ENCODE measurements around the gene FAM120B.
"Not testable (repeated sequence)": the region's sequence is repeated elsewhere in the genome, so short reads cannot be mapped to it uniquely, and the experiment has no call there.

The FAM120B gene

DNA sequence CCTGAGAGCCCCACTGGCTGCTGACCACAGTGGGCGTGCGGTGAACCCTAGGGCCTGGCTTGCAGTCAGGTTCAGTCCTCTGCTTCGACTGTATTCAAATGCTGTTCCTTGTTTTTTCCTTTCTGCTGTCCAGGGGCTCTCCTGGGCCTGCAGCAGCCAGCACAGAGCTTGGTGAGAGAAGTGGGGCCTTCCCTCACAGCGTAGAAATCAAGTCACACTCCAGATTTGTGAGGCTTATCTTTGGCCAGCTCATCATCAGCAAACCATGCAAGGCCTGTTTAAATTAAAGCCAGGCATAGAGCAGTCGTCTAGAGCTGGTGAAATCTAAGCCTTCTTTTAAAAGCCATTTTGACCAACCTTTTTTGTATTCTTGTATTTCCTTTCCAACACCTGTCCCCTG, 8.4 kb downstream of the FAM120B start:
- H3K9ac ChIP-seq (ENCODE audit: low read depth, low read length) = no peak overlapping the region
- H3K9me3 ChIP-seq (replicated peaks; ENCODE audit: low read length) = no peaks in the 10 kb centered on the region
- H3K4me1 ChIP-seq (ENCODE audit: control insufficient read depth, insufficient read depth, low read length) = no peaks in the 10 kb centered on the region
- H3K4me3 ChIP-seq (ENCODE audit: low read length) = no peak overlapping the region
- H3K36me3 ChIP-seq (ENCODE audit: insufficient read depth, low read length) = peaks cover 25% of the 10 kb centered on the region
- no peaks in the 10 kb centered on the region for H3K27me3 ChIP-seq (ENCODE audit: control insufficient read depth, insufficient read depth, low read length)
- no peak overlapping the region for H3K4me2 ChIP-seq (ENCODE audit: low read length)

- no peaks in the 10 kb centered on the region for H3K9me3 ChIP-seq (replicated peaks; ENCODE audit: low read length)
- H3K27me3 ChIP-seq (ENCODE audit: control insufficient read depth, insufficient read depth, low read length) = no peaks in the 10 kb centered on the region
- H3K4me2 ChIP-seq (ENCODE audit: low read length) = no peak overlapping the region
- no peak overlapping the region for H3K9ac ChIP-seq (ENCODE audit: low read depth, low read length)
- H3K36me3 ChIP-seq (ENCODE audit: insufficient read depth, low read length) = peaks cover 32% of the 10 kb centered on the region
- no peak overlapping the region for H3K4me3 ChIP-seq (ENCODE audit: low read length)
- no peaks in the 10 kb centered on the region for H3K4me1 ChIP-seq (ENCODE audit: control insufficient read depth, insufficient read depth, low read length)
These were observed 9.5 kb downstream of the FAM120B start for GRCh38 chr6:170316071-170316470.

DNA sequence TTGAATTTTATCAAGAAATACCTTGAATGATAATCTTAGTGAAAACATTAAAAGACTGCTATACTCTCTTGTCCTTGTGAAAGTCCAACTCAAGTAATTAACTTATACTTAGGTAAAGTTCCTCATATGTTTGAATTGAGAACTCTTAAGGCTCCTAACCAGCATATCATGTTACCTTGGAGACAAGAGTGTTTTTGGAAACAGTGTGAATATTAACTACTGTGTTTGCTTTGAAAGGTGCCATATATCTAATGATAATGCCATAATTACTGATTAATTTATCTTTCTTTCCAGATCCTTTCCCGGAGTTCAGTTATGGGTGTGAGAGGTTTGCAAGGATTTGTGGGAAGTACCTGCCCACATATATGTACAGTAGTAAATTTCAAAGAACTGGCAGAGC, 10.5 kb downstream of the FAM120B start:
- H3K9me3 ChIP-seq (replicated peaks; ENCODE audit: low read length) = no peaks in the 10 kb centered on the region
- no peaks in the 10 kb centered on the region for H3K27me3 ChIP-seq (ENCODE audit: control insufficient read depth, insufficient read depth, low read length)
- H3K4me3 ChIP-seq (ENCODE audit: low read length) = no peak overlapping the region
- peaks cover 33% of the 10 kb centered on the region for H3K36me3 ChIP-seq (ENCODE audit: insufficient read depth, low read length)
- no peaks in the 10 kb centered on the region for H3K4me1 ChIP-seq (ENCODE audit: control insufficient read depth, insufficient read depth, low read length)
- no peak overlapping the region for H3K9ac ChIP-seq (ENCODE audit: low read depth, low read length)
- no peak overlapping the region for H3K4me2 ChIP-seq (ENCODE audit: low read length)

DNA sequence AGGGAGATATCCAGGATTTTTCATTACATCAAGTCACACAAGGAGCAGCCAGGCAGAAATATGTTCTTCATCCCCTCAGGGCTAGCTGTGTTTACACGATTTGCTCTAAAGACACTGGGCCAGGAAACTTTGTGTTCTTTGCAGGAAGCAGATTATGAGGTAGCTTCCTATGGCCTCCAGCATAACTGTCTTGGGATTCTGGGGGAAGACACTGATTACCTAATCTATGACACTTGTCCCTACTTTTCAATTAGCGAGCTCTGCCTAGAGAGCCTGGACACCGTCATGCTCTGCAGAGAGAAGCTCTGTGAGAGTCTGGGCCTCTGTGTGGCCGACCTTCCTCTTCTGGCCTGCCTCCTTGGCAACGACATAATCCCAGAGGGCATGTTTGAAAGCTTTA, 11.2 kb downstream of the FAM120B start:
- no peak overlapping the region for H3K4me2 ChIP-seq (ENCODE audit: low read length)
- no peaks in the 10 kb centered on the region for H3K9me3 ChIP-seq (replicated peaks; ENCODE audit: low read length)
- H3K27me3 ChIP-seq (ENCODE audit: control insufficient read depth, insufficient read depth, low read length) = no peaks in the 10 kb centered on the region
- H3K4me3 ChIP-seq (ENCODE audit: low read length) = no peak overlapping the region
- peaks cover 36% of the 10 kb centered on the region for H3K36me3 ChIP-seq (ENCODE audit: insufficient read depth, low read length)
- no peaks in the 10 kb centered on the region for H3K4me1 ChIP-seq (ENCODE audit: control insufficient read depth, insufficient read depth, low read length)
- no peak overlapping the region for H3K9ac ChIP-seq (ENCODE audit: low read depth, low read length)

- no peak overlapping the region for H3K9ac ChIP-seq (ENCODE audit: low read depth, low read length)
- no peaks in the 10 kb centered on the region for H3K4me1 ChIP-seq (ENCODE audit: control insufficient read depth, insufficient read depth, low read length)
- H3K4me2 ChIP-seq (ENCODE audit: low read length) = no peak overlapping the region
- no peaks in the 10 kb centered on the region for H3K27me3 ChIP-seq (ENCODE audit: control insufficient read depth, insufficient read depth, low read length)
- H3K4me3 ChIP-seq (ENCODE audit: low read length) = no peak overlapping the region
- H3K36me3 ChIP-seq (ENCODE audit: insufficient read depth, low read length) = peaks cover 56% of the 10 kb centered on the region
- H3K9me3 ChIP-seq (replicated peaks; ENCODE audit: low read length) = no peaks in the 10 kb centered on the region
These were observed 22.8 kb downstream of the FAM120B start for GRCh38 chr6:170329321-170329720.

- H3K4me3 ChIP-seq (ENCODE audit: low read length) = not testable (repeated sequence)
- H3K36me3 ChIP-seq (ENCODE audit: insufficient read depth, low read length) = peaks cover 37% of the 10 kb centered on the region
These were observed 28.6 kb downstream of the FAM120B start for GRCh38 chr6:170335199-170335598.

DNA sequence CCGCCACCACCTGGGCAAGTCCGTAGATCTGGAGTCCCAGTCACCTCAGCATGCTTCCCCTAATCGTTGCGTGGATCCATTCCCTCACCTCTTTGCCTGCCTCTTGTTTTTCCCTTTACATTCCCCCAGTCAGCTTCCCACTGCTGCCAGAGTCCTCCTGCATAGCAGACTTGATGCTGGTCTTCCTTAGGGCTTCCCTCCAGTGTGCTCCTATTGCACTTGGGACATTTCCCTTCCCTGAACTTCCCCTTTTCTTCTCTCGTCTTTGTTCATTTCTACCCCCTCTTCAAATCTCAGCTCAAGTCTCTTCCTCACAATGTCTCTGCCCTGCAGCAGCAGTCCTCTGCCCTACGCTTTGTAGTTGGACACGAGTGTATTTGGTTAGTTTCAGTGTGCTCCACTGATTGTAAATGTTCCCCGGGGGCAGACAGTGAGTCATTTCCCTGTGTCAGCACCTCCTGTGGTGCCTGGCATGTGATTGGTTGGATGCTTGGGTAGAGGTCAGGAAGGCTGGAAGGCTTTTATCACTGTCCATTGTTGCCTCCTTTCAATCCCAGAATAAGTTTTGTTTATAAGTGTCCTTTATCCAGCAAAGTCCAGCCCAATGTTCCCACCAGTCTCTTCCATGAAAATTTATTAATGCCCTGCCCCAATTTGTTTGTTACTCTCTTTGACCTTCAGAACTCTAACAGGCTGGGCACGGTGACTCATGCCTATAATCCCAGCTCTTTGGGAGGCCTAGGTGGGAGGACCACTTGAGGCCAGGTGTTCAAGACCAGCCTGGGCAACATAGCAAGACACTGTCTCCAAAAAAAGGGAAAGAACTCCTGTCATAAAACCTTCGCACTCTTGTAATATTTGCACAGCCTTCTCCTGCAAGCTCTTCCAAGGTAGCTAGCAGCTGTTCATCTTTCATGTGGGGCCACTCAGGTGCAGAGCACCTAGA, 38.3 kb downstream of the FAM120B start:
- Histone ChIP-seq H3K4me1 (ENCODE audit: control insufficient read depth, insufficient read depth, low read length) (peaks cover 10% of the 10 kb centered on the region), H3K4me3 (ENCODE audit: low read length) (no peak overlapping the region), H3K36me3 (ENCODE audit: insufficient read depth, low read length) (peaks cover 51% of the 10 kb centered on the region), H3K9ac (ENCODE audit: low read depth, low read length) (no peak overlapping the region), H3K9me3 (replicated peaks; ENCODE audit: low read length) (no peaks in the 10 kb centered on the region), H3K4me2 (ENCODE audit: low read length) (peak overlapping the region; percentile 24), H3K27me3 (ENCODE audit: control insufficient read depth, insufficient read depth, low read length) (no peaks in the 10 kb centered on the region)

More at GRCh38 chr6:170335199-170335598, 28.6 kb downstream of the FAM120B start:
- not testable (repeated sequence) for H3K4me1 ChIP-seq (ENCODE audit: control insufficient read depth, insufficient read depth, low read length); H3K9me3 ChIP-seq (replicated peaks; ENCODE audit: low read length); H3K27me3 ChIP-seq (ENCODE audit: control insufficient read depth, insufficient read depth, low read length); H3K9ac ChIP-seq (ENCODE audit: low read depth, low read length); H3K4me2 ChIP-seq (ENCODE audit: low read length)

DNA sequence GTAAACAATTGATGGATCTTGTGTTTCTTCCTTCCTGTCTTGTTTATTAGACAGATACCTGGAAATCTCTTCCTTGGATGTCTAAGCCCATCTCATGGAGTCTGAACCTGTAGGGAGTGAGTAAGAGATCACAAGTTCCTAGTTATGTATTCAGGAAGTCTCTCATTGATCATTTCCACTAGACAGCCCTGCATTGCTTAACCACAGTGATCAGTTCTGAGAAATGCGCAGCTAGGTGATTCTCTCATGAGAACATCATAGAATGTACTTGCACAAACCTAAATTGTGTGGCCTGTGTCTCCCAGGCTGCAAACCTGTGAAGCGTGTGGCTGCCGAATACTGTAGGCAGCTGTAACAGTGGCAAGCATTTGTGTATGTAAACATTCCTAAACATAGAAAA, 39.1 kb downstream of the FAM120B start:
- no peak overlapping the region for H3K9ac ChIP-seq (ENCODE audit: low read depth, low read length)
- no peak overlapping the region for H3K4me3 ChIP-seq (ENCODE audit: low read length)

DNA sequence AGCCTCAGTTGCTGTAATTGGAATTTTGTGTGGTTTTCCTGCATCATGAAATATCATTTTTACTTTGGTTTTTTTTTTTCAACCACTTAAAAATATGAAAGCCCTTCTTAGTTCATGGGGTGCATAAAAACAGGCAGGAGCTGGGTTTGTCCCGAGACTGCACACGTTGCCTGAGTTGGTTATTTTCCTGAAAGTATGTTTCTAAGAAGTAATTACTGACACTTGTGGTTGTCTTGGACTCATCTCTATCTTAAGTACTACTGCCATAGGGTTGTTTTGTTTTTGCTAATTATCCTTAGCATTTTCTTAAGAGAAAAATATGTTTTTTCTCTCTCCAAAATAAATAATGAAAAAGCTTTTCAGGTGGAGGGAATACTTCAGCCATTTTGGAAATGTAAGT, 40.1 kb downstream of the FAM120B start:
- no peaks in the 10 kb centered on the region for H3K27me3 ChIP-seq (ENCODE audit: control insufficient read depth, insufficient read depth, low read length)
- peaks cover 56% of the 10 kb centered on the region for H3K36me3 ChIP-seq (ENCODE audit: insufficient read depth, low read length)
- H3K4me2 ChIP-seq (ENCODE audit: low read length) = no peak overlapping the region
- peaks cover 10% of the 10 kb centered on the region for H3K4me1 ChIP-seq (ENCODE audit: control insufficient read depth, insufficient read depth, low read length)
- H3K9me3 ChIP-seq (replicated peaks; ENCODE audit: low read length) = peaks cover 5% of the 10 kb centered on the region
- no peak overlapping the region for H3K4me3 ChIP-seq (ENCODE audit: low read length)
- H3K9ac ChIP-seq (ENCODE audit: low read depth, low read length) = no peak overlapping the region

More for the DNA sequence above, 39.1 kb downstream of the FAM120B start:
- peaks cover 10% of the 10 kb centered on the region for H3K4me1 ChIP-seq (ENCODE audit: control insufficient read depth, insufficient read depth, low read length)
- no peaks in the 10 kb centered on the region for H3K27me3 ChIP-seq (ENCODE audit: control insufficient read depth, insufficient read depth, low read length)
- H3K4me2 ChIP-seq (ENCODE audit: low read length) = no peak overlapping the region
- H3K9me3 ChIP-seq (replicated peaks; ENCODE audit: low read length) = peaks cover 1% of the 10 kb centered on the region
- H3K36me3 ChIP-seq (ENCODE audit: insufficient read depth, low read length) = peaks cover 55% of the 10 kb centered on the region

DNA sequence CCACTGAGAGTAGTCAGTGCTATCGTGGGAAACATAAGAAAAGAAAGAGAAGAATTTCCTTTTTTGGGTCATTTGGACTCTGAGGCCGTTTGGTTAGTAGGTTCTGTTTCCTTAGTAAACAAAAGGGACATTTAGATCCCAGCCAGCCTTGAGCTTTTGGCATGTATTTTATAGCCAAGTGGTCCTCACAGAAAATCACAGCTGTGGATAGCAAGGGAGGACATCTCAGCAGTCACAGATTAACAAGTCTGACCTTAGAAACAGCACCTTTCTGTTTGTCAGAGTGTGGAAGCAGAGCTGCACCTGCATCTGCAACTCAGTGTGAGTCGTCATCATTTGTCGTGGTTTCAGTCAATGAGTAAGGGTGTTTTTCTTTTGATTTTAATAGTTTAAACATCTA, 40.5 kb downstream of the FAM120B start:
- H3K4me1 ChIP-seq (ENCODE audit: control insufficient read depth, insufficient read depth, low read length) = peaks cover 10% of the 10 kb centered on the region
- H3K4me3 ChIP-seq (ENCODE audit: low read length) = no peak overlapping the region
- H3K27me3 ChIP-seq (ENCODE audit: control insufficient read depth, insufficient read depth, low read length) = no peaks in the 10 kb centered on the region
- peaks cover 5% of the 10 kb centered on the region for H3K9me3 ChIP-seq (replicated peaks; ENCODE audit: low read length)
- no peak overlapping the region for H3K9ac ChIP-seq (ENCODE audit: low read depth, low read length)
- peaks cover 56% of the 10 kb centered on the region for H3K36me3 ChIP-seq (ENCODE audit: insufficient read depth, low read length)
- no peak overlapping the region for H3K4me2 ChIP-seq (ENCODE audit: low read length)

DNA sequence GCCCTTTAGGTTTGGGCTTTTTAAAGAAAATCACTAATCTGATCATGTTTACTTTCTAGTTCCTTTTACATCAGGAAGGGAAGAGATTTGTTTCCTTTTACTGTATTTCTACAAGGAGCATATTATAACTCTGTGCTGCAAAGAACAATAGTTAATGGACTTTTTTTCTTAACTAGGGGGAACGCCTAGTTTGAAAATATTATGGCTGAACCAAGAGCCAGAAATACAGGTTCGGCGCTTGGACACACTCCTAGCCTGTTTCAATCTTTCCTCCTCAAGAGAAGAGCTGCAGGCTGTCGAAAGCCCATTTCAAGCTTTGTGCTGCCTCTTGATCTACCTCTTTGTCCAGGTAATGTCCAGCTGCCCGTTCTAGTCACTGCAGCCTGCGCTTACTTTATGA, 41.4 kb downstream of the FAM120B start:
- Histone ChIP-seq H3K27me3 (ENCODE audit: control insufficient read depth, insufficient read depth, low read length) (no peaks in the 10 kb centered on the region), H3K4me2 (ENCODE audit: low read length) (no peak overlapping the region), H3K4me3 (ENCODE audit: low read length) (no peak overlapping the region), H3K36me3 (ENCODE audit: insufficient read depth, low read length) (peaks cover 50% of the 10 kb centered on the region), H3K9ac (ENCODE audit: low read depth, low read length) (no peak overlapping the region), H3K9me3 (replicated peaks; ENCODE audit: low read length) (peaks cover 5% of the 10 kb centered on the region), H3K4me1 (ENCODE audit: control insufficient read depth, insufficient read depth, low read length) (peaks cover 10% of the 10 kb centered on the region)

DNA sequence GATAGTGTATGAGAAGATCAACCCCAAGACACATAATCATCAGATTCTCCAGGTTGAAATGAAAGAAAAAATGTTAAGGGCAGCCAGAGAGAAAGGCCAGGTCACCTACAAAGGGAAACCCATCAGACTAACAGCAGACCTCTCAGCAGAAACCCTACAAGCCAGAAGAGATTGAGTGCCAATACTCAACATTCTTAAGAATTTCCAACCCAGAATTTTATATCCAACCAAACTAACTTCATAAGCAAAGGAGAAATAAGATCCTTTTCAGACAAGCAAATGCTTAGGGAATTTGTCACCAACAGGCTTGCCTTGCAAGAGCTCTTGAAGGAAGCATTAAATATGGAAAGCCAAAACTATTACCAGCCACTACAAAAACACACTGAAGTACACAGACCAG, 44.9 kb downstream of the FAM120B start:
- H3K27me3 ChIP-seq (ENCODE audit: control insufficient read depth, insufficient read depth, low read length); H3K9me3 ChIP-seq (replicated peaks; ENCODE audit: low read length): not testable (repeated sequence)

More for the DNA sequence above, 44.9 kb downstream of the FAM120B start:
- H3K4me3 ChIP-seq (ENCODE audit: low read length); H3K4me2 ChIP-seq (ENCODE audit: low read length); H3K4me1 ChIP-seq (ENCODE audit: control insufficient read depth, insufficient read depth, low read length); H3K9ac ChIP-seq (ENCODE audit: low read depth, low read length): not testable (repeated sequence)
- H3K36me3 ChIP-seq (ENCODE audit: insufficient read depth, low read length) = peaks cover 34% of the 10 kb centered on the region
